ENCODE measurements around the gene NQO1. TPM values are rescaled to one million over a fixed set of nuclear protein-coding genes. Genes with fewer than 3 reads are reported as not detected.

The NQO1 gene
- 1,060 and 1,621 TPM in 2 replicates for total RNA-seq (2016; rRNA removed; fragmentation: Illumina TruSeq; extraction: Trizol)
- total RNA-seq (2016; cell fraction: cytosol; rRNA removed; fragmentation: Illumina TruSeq; extraction: Trizol; ENCODE audit: low read depth): 149 and 161 TPM in 2 replicates
- 1,077 and 1,733 TPM in 2 replicates for total RNA-seq (2016; cell fraction: insoluble cytoplasmic fraction; rRNA removed; fragmentation: Illumina TruSeq; extraction: Trizol)
- total RNA-seq (2016; cell fraction: membrane; rRNA removed; fragmentation: Illumina TruSeq; extraction: Trizol): 191 and 197 TPM in 2 replicates
- 379 and 382 TPM in 2 replicates for total RNA-seq (2016; cell fraction: nucleus; rRNA removed; fragmentation: Illumina TruSeq; extraction: Trizol)
- 304 and 464 TPM in 2 replicates for polyA plus RNA-seq (2011; rRNA removed)
- 354 and 445 TPM in 2 replicates for polyA plus RNA-seq (2011; cell fraction: cytosol; rRNA removed)
- polyA plus RNA-seq (2011; cell fraction: nucleus; rRNA removed): 76.3 and 83.7 TPM in 2 replicates
- 328 and 393 TPM in 2 replicates for polyA plus RNA-seq (2012)
- polyA plus RNA-seq (2016; cell fraction: cytosol; fragmentation: Illumina TruSeq; extraction: Trizol; ENCODE audit: low read depth): 156 and 179 TPM in 2 replicates
- 1,625 and 1,852 TPM in 2 replicates for polyA plus RNA-seq (2016; cell fraction: insoluble cytoplasmic fraction; fragmentation: Illumina TruSeq; extraction: Trizol; ENCODE audit: low read depth)
- polyA plus RNA-seq (2016; cell fraction: membrane; fragmentation: Illumina TruSeq; extraction: Trizol; ENCODE audit: low read depth): 151 and 153 TPM in 2 replicates
- polyA plus RNA-seq (2016; cell fraction: nucleus; fragmentation: Illumina TruSeq; extraction: Trizol; ENCODE audit: insufficient read depth, low read depth): 546 and 575 TPM in 2 replicates
- 222 and 280 TPM in 2 replicates for polyA minus RNA-seq (2011; rRNA and poly(A)+ RNA removed; ENCODE audit: low replicate concordance)
- polyA minus RNA-seq (2011; cell fraction: cytosol; rRNA and poly(A)+ RNA removed): 119 and 160 TPM in 2 replicates
- polyA minus RNA-seq (2011; cell fraction: nucleus; rRNA and poly(A)+ RNA removed): 42.0 and 49.5 TPM in 2 replicates
- percentile 96 among the genes with signal in this experiment for Bru-seq, nascent RNA
- BruChase-seq, experiment 1, labeled RNA remaining after a 6-hour chase: percentile 96 among the genes with signal in this experiment
- BruChase-seq, experiment 2, labeled RNA remaining after a 2-hour chase: percentile 93 among the genes with signal in this experiment
- long read RNA-seq, experiment 1, transcript NQO1-203 (5 exons, 2,527 nt): minor isoform, 39 of 826 reads
- long read RNA-seq, experiment 1, transcript NQO1-201 (6 exons, 2,912 nt): major isoform, 644 of 826 reads
- long read RNA-seq, experiment 1, transcript NQO1-202 (5 exons, 1,105 nt): minor isoform, 71 of 826 reads
- long read RNA-seq, experiment 1, partial matches to known transcripts: 20 of 826 reads
- long read RNA-seq, experiment 1, other reads (novel, unspliced or antisense): 51 of 826 reads
- long read RNA-seq, experiment 2, transcript NQO1-202 (5 exons, 1,105 nt): minor isoform, 98 of 1,752 reads
- long read RNA-seq, experiment 2, transcript NQO1-204 (4 exons, 924 nt): minor isoform, 7 of 1,752 reads
- long read RNA-seq, experiment 2, transcript NQO1-201 (6 exons, 2,912 nt): major isoform, 1,133 of 1,752 reads
- long read RNA-seq, experiment 2, transcript NQO1-203 (5 exons, 2,527 nt): minor isoform, 41 of 1,752 reads
- long read RNA-seq, experiment 2, partial matches to known transcripts: 123 of 1,752 reads
- long read RNA-seq, experiment 2, other reads (novel, unspliced or antisense): 348 of 1,752 reads

DNA sequence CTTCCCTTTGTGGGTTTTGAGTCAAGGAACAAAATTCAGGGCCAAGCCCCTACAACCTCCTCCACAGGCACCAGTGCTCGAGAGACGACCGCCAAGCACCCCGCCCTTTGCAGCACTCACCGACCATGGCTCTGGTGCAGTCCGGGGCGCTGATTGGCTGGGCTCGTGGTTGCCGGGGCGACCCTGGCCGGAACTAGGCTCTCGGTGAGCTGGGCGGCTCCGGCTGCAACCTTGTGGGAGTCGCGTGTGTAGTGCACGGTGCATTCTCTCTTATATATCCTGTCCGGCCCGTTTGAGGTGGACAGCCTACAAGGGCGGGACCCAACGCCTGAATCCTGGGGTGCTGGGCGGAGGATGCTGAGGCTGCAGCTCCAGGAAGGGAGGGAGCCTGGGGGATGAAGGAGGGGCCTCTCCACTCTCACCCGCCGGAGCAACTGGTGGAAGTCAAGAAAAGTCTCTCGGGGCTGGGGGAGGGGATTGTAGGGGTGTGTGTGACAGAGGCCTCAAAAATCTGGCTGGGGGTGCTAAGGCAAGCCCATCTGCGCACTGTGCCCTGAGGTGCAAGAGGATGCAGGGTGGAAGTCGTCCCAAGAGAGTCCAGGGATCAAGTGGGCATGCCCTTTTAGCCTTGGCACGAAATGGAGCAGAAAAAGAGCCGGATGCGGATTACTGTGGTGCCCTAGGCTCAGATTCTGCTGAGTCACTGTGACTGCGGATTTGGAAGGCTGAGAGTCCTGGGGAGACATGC, at the start of gene NQO1:
NQO1 (minus strand) TSS at position 248 of the 748 bp plus-strand sequence; CDS start at position 127, 121 bp downstream.
- intact Hi-C loops (cut with micrococcal nuclease; ENCODE audit: unreplicated experiment): loop anchor here (1.0 kb wide), 1 partner anchor 28 kb away; the partner anchor contains the start of gene NOB1
- no peak for TF ChIP-seq TERF1 (CRISPR knock-in tag; IDR thresholded peaks at IDR 0.05)
- peak; percentile 36 for TF ChIP-seq GATAD2A (CRISPR knock-in tag; IDR thresholded peaks at IDR 0.05)
- TF ChIP-seq EP300 (IDR thresholded peaks at IDR 0.05; ENCODE audit: low read depth in 2 of 2, low read length in 2 of 2): peak; percentile 24 to 71; a peak in 2 of 4 replicates
- peak; percentile 70; the same call in 1 of the 2 replicates for TF ChIP-seq EP300 (CRISPR knock-in tag; IDR thresholded peaks at IDR 0.05; ENCODE audit: borderline replicate concordance)
- no peak; the same call in 1 of the 2 replicates for TF ChIP-seq ZNF691 (CRISPR knock-in tag; IDR thresholded peaks at IDR 0.05; ENCODE audit: borderline replicate concordance, low read depth)
- no peak for TF ChIP-seq SP140L (CRISPR knock-in tag; IDR thresholded peaks at IDR 0.05; ENCODE audit: borderline replicate concordance)
- peak; percentile 52; the same call in 1 of the 2 replicates for TF ChIP-seq ZNF770 (CRISPR knock-in tag; IDR thresholded peaks at IDR 0.05)
- no peak for TF ChIP-seq PLSCR1 (CRISPR knock-in tag; IDR thresholded peaks at IDR 0.05; ENCODE audit: borderline replicate concordance)
- no peak for TF ChIP-seq ZNF274 (CRISPR knock-in tag; IDR thresholded peaks at IDR 0.05)
- peak; percentile 84; the same call in 1 of the 2 replicates for TF ChIP-seq ZSCAN30 (CRISPR knock-in tag; IDR thresholded peaks at IDR 0.05)

More for the DNA sequence above, at the start of gene NQO1:
- Histone ChIP-seq H3K27me3 (ENCODE audit: control insufficient read depth in 1 of 2, insufficient read depth in 2 of 2, low read length in 2 of 2) (no peaks in the 10 kb centered on the region), H3K9ac (ENCODE audit: insufficient read depth, low read depth, low read length) (peak within 1 kb of the TSS; percentile 83), H3K79me2 (ENCODE audit: insufficient read depth, low read length) (peaks cover 54% of the 10 kb centered on the region), H3K4me2 (ENCODE audit: low read depth, low read length) (peak within 1 kb of the TSS; percentile 97), H3K4me1 (ENCODE audit: insufficient read depth, low read length) (peaks cover 71% of the 10 kb centered on the region), H3K36me3 (replicated peaks in 1 of 2; ENCODE audit: control insufficient read depth in 1 of 2, insufficient read depth in 2 of 2, low read length in 2 of 2) (peaks cover 0 to 1% of the 10 kb centered on the region in 2 experiments; a peak in 2 of 5 replicates), H3K4me3 (replicated peaks in 1 of 3; ENCODE audit: insufficient read depth in 1 of 3, low read depth in 2 of 3, low read length in 3 of 3) (peak within 1 kb of the TSS; percentile 58 to 72 (median 72)), H3K27ac (ENCODE audit: extremely low read length, insufficient read depth, low read length) (peak within 1 kb of the TSS; percentile 87), H2AFZ (ENCODE audit: low read length) (no peak within 1 kb of the TSS), H3K9me3 (ENCODE audit: low read length) (no peaks in the 10 kb centered on the region), H4K20me1 (ENCODE audit: insufficient read depth, low read length) (no peaks in the 10 kb centered on the region)
- ATAC-seq (peak; percentile 89), FAIRE-seq (peak; percentile 54), DNase-seq (ENCODE audit: low spot score) (peak; percentile 96)
- 41% methylated on average over 30 of the region's 31 CpGs for WGBS (ENCODE audit: low lambda C conversion rate)
- in situ Hi-C loops (cut with HindIII; ENCODE audit: extremely low pct_ligation_motif_present, low pct_unique_long_range_greater_than_20kb): no loop called here
- ChIA-PET POLR2A (interaction anchor here (0.6 to 10.0 kb wide), 15 partner anchors 9 to 395 kb away, joined by 3 to 211 read pairs (median 4); partner anchors contain the start of genes NOB1 and WWP2), CTCF (ENCODE audit: low intra/inter-chr PET ratio, low total read pairs) (no interaction called here)
- no TSS peak for BruUV-seq (replicated peaks)

Measured in HepG2 (cell line).